Body of pancreas (tissue), 4 donors: ENCODE data around the gene FAAH. TPM values are rescaled to one million over a fixed set of nuclear protein-coding genes. Genes with fewer than 3 reads are reported as not detected.

Experiments used
- ATAC-seq: fragments of 150-250 bp; one replicate; pipeline ENCODE4 v1.9.1; 2016
- DNase-seq, 4 donors: peaks; one replicate each; pipeline ENCODE4 v3.0.0-alpha.2; 2019
- H3K27ac ChIP-seq, 4 donors: fragments of 200-600 bp; sonication (generic); 1 replicate in 3 of 4; 2 replicates in 1 of 4; pipeline versions ENCODE4 v1.5.1 to v1.6.1; 2016 to 2019; ENCODE audit warnings: mild to moderate bottlenecking in 1 of 4, mixed read lengths in 1 of 4, moderate library complexity in 1 of 4
- H3K27me3 ChIP-seq, 2 donors: fragments of 200-600 bp; sonication (generic); one replicate each; pipeline ENCODE4 v1.6.0; 2016; ENCODE audit warnings: mild to moderate bottlenecking in 1 of 2
- H3K36me3 ChIP-seq, 2 donors: fragments of 200-600 bp; sonication (generic); replicated peaks in 1 of 2; 2 replicates each; pipeline ENCODE4 v1.5.1; 2016; ENCODE audit warnings: low read depth in 2 of 2; ENCODE audit not compliant: insufficient read depth in 1 of 2
- H3K4me1 ChIP-seq: fragments of 200-600 bp; sonication (generic); one replicate; pipeline ENCODE4 v1.6.0; 2016
- H3K4me3 ChIP-seq, 2 donors: fragments of 200-600 bp; sonication (generic); 1 replicate in 1 of 2; 2 replicates in 1 of 2; pipeline ENCODE4 v1.5.1; 2016 to 2019
- H3K9me3 ChIP-seq, 3 donors: fragments of 200-600 bp; sonication (generic); 1 replicate in 2 of 3; 2 replicates in 1 of 3; pipeline ENCODE4 v1.5.1; 2016
- CTCF ChIP-seq, 7 experiments: fragments of 450-650 bp in 4 of 7; fragments of 200-600 bp in 3 of 7; sonication (generic) in 3 of 7; IDR thresholded peaks; one replicate each; pipeline ENCODE4 v1.5.1; 2016 to 2019; ENCODE audit warnings: antibody characterized with exemption in 7 of 7
- POLR2A ChIP-seq, 3 donors: fragments of 450-650 bp; IDR thresholded peaks; one replicate each; pipeline ENCODE4 v1.6.1; 2016; ENCODE audit warnings: antibody characterized with exemption in 3 of 3, mild to moderate bottlenecking in 2 of 3
- WGBS, 2 donors: methylation state at CpG; one replicate each; pipeline ENCODE4 v1.1.5; 2017; 5-methylcytosine and 5-hydroxymethylcytosine counted together
- intact Hi-C: fragments of 100-400 bp; cut with DNase I; formaldehyde crosslinking; loops from one replicate; pipeline ENCODE4 v1.15.1; 2023
- total RNA-seq, 2 donors: library from RNA; depleted of rRNA; stranded (reverse); fragments of >200 nt; gene quantifications; one replicate each; pipeline ENCODE4 v1.1.0, GENCODE V29; 2016

Gene FAAH
- total RNA-seq, 2 donors from 2014 or later: 47.0 to 86.4 TPM

DNA sequence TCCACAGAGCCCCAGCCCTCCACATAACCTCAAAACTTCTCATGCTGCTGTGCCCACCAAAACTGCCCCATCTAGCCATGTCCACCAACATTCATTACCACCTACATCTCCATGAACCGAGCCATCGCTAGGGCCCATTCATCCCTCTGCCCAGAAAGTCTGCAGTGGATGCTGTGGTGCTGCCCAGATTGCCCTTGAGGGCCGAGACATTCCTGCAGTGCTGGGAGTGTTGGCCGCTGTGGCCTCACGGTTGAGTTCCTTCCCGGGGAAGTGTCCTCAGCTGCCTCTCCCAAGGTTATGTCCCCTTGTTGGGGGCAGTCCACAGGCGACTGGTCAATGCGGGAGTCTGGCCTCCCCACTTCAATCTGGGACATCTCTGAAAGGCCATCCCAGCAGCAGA, 65.2 kb downstream of the FAAH start:
- TF ChIP-seq POLR2A (IDR thresholded peaks at IDR 0.05) (no peak), CTCF (IDR thresholded peaks at IDR 0.05) (no peak)
- no peaks in the 10 kb centered on the region for H3K4me1 ChIP-seq
- ATAC-seq (no peak), DNase-seq (no peak)
- H3K9me3 ChIP-seq: no peaks in the 10 kb centered on the region
- no peak overlapping the region for H3K27ac ChIP-seq
- no peak overlapping the region for H3K4me3 ChIP-seq
- H3K27me3 ChIP-seq: no peaks in the 10 kb centered on the region
- WGBS, 2 donors: 68 to 96% methylated on average over 4 to 8 of the region's 8 CpGs
- intact Hi-C loops: no loop called here
- H3K36me3 ChIP-seq: no peaks in the 10 kb centered on the region

DNA sequence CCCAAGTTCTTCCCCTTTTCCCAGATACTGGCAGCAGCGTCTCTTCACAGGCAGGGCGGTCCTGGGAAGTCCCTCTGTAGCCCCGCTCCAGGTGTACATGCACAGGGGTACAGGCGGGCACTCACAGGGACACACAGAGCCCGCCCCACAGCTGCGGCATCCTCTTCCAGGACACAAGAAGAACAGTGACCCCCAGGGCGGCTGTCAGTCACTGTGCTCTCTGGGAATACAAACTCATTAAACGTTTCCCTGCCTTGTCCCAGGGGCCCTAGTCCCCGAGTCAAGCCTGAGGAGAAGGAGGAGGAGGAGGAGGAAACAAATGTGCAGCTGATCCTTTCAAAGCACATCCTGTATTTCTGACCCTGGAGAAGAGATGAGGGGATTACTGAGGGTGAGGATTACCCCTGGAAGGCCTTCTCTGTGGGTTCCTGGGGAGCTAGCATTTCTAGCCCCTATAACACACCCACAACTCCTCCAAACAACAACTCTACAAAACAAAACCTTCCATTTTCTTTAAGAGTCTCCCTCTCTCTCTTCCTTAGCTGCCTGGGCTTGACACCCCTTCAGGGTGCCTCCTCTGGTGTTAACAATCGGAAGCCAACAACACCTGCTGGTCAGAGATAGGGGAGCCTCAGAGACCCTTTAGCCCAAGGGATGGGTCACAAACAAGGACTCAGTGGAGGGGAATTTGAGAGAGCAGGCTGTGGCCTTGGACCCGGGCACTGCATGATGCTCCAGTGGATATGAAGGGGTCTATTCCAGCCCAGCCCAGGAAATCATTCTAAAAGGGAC, 67.1 kb downstream of the FAAH start:
- TF ChIP-seq POLR2A (IDR thresholded peaks at IDR 0.05): no peak
- no peak for TF ChIP-seq CTCF (IDR thresholded peaks at IDR 0.05)
- H3K27me3 ChIP-seq: no peaks in the 10 kb centered on the region
- H3K36me3 ChIP-seq: no peaks in the 10 kb centered on the region
- no peak overlapping the region for H3K27ac ChIP-seq
- intact Hi-C loops: no loop called here
- WGBS, 2 donors: 50 to 53% methylated on average over 6 to 9 of the region's 11 CpGs
- no peak overlapping the region for H3K4me3 ChIP-seq
- peaks cover 4% of the 10 kb centered on the region for H3K4me1 ChIP-seq
- DNase-seq (no peak), ATAC-seq (no peak)
- no peaks in the 10 kb centered on the region for H3K9me3 ChIP-seq

GRCh38 chr1:46461809-46462448, 67.8 kb downstream of the FAAH start:
- Histone ChIP-seq H3K27me3 (no peaks in the 10 kb centered on the region), H3K9me3 (no peaks in the 10 kb centered on the region), H3K27ac (no peak overlapping the region), H3K36me3 (no peaks in the 10 kb centered on the region), H3K4me3 (no peak overlapping the region), H3K4me1 (peaks cover 11% of the 10 kb centered on the region)
- 44 to 58% methylated on average over 5 of the region's 5 CpGs for WGBS, 2 donors
- intact Hi-C loops: no loop called here
- ATAC-seq (no peak), DNase-seq (no peak)
- TF ChIP-seq POLR2A (IDR thresholded peaks at IDR 0.05): no peak
- TF ChIP-seq CTCF (IDR thresholded peaks at IDR 0.05): no peak

Other genes with a start within 250 kb of the FAAH start
- 1 to 10 TPM in 1 of 2 donors, under 1 TPM in 1; 0.66 to 5.2 TPM for gene TSPAN1, start 219.2 kb upstream of the FAAH start, total RNA-seq
- gene P3R3URF, start 217.8 kb upstream of the FAAH start, total RNA-seq: not detected
- 10 to 100 TPM; 31.9 to 36.3 TPM for gene POMGNT1, start 195.9 kb upstream of the FAAH start, total RNA-seq
- gene LURAP1, start 191.0 kb upstream of the FAAH start, total RNA-seq: 1 to 10 TPM in 1 of 2 donors, not detected in 1; 1.6 TPM
- under 1 TPM in 1 of 2 donors, not detected in 1; under 0.01 TPM for gene RAD54L, start 146.6 kb upstream of the FAAH start, total RNA-seq
- 10 to 100 TPM; 36.6 to 59.0 TPM for gene LRRC41, start 90.7 kb upstream of the FAAH start, total RNA-seq
- gene UQCRH, start 90.6 kb upstream of the FAAH start, total RNA-seq: 100 to 1,000 TPM in 1 of 2 donors, 10 to 100 TPM in 1; 92.4 to 195 TPM
- 10 to 100 TPM; 15.6 to 26.0 TPM for gene NSUN4, start 53.5 kb upstream of the FAAH start, total RNA-seq
- not detected for gene DMBX1, start 95.5 kb downstream of the FAAH start, total RNA-seq
- gene KNCN, start 157.3 kb downstream of the FAAH start, total RNA-seq: not detected
- gene MKNK1, start 210.0 kb downstream of the FAAH start, total RNA-seq: 100 to 1,000 TPM; 155 to 238 TPM
- gene MOB3C, start 222.5 kb downstream of the FAAH start, total RNA-seq: 10 to 100 TPM; 20.8 to 23.3 TPM